Right ventricle myocardium superior (tissue), 1 donor: ENCODE results near the gene TBC1D8. TPM values are rescaled to one million over a fixed set of nuclear protein-coding genes. Genes with fewer than 3 reads are reported as not detected.
"Not testable (repeated sequence)": the region's sequence is repeated elsewhere in the genome, so short reads cannot be mapped to it uniquely, and the experiment has no call there.

Experiments used
- ATAC-seq: fragments of 200-7000 bp; cut with Tn5 transposase; one replicate; pipeline ENCODE4 v1.9.1; 2020; ENCODE audit warnings: mild to moderate bottlenecking; ENCODE audit not compliant: poor library complexity
- DNase-seq: peaks from one replicate; pipeline ENCODE4 v3.0.0-alpha.2; 2020
- intact Hi-C: fragments of 100-400 bp; cut with DNase I; formaldehyde crosslinking; loops from one replicate; pipeline ENCODE4 v1.11.2; 2022
- total RNA-seq: library from RNA; stranded (reverse); fragmentation: NEBNext Ultra II Directional; extraction: Animal tissue kit (Norgen Biotek cat#: 25700); gene quantifications from one replicate; pipeline ENCODE4 v1.2.1, GENCODE V29; 2021
- donor health status: DM: no; HTN: yes; CAD: no; lungs with severe emphysema.

Gene TBC1D8
- total RNA-seq, 1 donor from 2014 or later: 51.4 TPM

DNA sequence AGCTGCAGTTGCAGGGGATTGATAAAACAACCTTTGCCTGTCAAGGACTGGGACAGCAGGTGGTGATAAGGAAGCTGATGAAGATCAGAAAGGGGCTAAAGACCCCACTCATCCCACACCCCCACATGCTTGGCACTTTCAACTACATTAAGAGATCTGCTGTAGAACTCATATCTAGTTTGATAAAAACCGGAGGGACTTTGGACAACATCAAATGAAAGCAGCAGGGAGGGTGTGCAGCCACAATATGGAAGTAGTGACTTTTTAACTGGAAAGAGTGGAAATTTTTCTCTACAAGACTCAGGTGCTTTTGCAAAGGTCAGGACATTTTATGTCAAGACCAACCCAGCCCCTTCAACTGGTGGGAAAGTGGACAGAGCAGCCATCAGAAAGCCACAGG lies 56.8 kb downstream of the TBC1D8 start:
- intact Hi-C loops: no loop called here
- no peak for DNase-seq
- ATAC-seq: no peak

DNA sequence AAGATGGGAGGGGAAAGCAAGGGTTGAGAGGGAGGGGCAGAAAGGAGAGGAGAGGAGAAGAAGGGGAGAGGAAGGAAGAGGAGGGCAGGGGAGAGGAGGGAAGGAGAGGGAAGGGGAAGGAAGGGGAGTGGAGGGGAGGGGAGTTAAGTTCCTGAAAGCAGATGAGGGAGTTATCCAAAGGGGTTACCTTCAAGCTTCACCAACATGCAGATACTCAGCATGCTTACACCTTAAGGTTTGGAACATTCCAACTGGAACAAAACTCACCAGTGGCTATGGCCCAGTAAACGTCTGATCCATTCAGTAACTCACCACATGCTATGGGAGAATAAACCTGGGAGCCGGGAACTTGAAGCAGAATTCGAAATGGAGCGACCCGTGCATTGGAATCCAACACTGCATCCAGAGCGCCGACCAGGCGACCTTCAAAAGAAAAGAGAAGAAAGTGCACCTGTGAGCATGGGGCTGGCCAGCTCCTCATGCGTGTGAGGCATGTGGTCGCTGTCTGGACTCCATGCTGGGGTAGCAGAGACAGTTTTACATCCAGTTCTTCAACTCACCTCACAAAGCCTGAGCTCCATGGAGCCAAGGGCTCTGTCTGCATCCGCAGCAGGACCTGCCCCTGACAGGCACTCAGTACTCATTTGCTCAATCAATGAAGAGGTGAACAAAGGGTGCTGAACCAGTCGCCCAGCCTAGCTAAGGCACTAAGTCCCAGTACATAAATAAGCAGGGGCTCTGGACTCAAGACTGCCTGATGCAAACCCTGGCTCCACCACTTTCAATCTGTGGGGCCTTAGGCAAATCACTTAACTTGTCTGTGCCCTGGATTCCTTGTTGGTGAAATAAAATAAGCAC lies 61.0 kb downstream of the TBC1D8 start:
- DNase-seq (no peak), ATAC-seq (no peak)
- intact Hi-C loops: no loop called here

DNA sequence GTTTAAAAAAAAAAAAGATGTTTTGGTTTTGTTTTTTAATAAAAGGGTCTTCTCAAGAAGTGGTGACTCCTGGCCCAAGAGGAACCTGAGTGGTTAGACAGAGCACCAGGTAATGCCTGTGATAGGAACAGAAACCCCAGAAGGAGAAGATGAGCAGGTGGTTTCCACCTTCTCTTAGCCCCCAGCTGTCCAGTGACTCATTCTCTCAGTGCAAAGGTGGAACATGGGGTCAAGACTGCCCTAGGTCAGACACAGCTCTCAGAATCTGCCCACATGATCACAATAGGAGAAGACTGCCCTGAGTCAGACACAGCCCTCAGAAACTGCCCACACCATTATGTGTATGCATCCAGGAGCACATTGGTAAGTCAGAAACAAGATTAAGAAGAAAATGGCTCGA lies 61.8 kb downstream of the TBC1D8 start:
- ATAC-seq: no peak
- DNase-seq: no peak
- intact Hi-C loops: no loop called here

DNA sequence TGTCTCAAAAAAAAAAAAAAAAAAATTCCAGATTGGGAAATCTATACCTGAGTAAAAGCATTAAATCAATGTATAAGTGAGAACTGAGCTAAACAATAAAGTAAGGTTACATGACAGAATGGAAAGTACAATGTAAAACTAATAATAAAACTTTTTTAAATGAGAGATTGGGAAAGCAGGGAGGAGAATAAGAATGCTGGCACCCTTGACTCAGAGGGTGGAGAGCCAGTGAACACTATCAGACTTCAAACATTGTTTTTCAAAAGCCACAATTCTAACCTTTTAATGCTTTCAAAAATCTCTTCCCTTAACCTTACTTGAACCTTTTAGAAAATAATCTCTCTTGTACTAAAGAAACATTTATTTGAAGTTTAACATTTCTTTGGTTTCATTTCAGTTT lies 63.5 kb downstream of the TBC1D8 start:
- no peak for DNase-seq
- no peak for ATAC-seq
- intact Hi-C loops: no loop called here

DNA sequence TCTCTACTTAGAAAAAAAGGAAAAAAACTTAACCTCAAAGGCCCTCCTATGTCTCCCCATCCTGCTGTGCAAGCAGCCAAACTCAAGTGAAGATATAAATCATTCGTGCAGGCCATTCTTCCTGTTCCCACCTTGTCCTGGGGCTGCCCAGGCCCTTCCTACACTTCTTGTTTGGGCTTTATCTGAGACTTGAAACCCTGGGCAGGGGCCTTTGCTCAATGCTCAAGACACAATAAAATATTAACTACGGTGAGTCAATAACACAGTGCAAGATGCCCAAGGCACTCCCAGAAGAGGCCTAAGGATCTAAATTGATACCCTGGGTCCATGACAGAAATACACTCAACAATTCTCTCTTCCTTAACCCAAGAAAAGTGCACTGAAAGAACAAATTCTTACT lies 67.6 kb downstream of the TBC1D8 start:
- intact Hi-C loops: no loop called here
- no peak for DNase-seq
- ATAC-seq: no peak

DNA sequence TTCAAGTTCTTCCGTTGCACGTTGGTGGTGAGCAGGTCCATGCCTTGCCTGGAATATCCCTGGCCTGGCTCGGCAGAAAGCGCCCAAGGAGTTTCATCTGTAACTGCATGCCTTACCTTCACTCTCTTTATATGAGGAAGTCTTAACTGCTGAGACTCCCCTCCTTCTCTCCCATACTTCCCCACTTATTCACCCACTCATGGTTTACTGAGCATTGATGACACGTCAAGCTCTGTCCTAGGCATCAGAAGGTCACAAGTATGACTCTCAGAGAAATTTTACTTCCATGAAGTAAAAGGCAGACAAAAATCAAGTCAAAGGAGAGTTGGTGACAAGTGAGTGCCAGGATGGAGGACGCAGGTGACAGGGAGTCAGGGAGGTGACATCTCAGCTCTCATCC lies 68.2 kb downstream of the TBC1D8 start:
- intact Hi-C loops: no loop called here
- no peak for DNase-seq
- ATAC-seq: no peak

DNA sequence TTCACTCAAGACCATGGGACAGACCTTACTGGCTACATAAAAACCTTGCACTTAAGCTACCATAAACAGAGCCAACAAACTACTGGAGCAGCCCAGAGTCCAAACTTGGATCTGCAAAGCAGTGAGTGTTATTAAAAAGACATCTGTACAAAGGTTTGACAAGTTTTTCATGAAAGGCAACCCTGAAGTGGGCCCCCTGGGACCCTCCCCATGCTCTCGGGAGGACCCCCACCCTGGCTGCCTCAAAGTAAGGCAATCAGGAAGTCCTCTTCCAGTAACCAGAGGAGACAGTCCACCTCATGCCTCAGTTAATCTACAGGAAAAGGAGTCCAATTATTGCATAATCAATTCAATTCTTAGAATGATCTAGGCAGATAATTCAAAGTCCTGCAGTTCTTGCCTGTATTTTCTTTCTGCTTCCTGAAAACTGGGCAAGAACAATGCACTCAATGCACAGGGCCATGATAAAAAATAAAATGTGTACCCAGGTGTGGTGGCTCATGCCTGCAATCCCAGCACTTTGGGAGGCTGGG lies 69.7 kb downstream of the TBC1D8 start:
- intact Hi-C loops: no loop called here
- DNase-seq (no peak), ATAC-seq (no peak)

DNA sequence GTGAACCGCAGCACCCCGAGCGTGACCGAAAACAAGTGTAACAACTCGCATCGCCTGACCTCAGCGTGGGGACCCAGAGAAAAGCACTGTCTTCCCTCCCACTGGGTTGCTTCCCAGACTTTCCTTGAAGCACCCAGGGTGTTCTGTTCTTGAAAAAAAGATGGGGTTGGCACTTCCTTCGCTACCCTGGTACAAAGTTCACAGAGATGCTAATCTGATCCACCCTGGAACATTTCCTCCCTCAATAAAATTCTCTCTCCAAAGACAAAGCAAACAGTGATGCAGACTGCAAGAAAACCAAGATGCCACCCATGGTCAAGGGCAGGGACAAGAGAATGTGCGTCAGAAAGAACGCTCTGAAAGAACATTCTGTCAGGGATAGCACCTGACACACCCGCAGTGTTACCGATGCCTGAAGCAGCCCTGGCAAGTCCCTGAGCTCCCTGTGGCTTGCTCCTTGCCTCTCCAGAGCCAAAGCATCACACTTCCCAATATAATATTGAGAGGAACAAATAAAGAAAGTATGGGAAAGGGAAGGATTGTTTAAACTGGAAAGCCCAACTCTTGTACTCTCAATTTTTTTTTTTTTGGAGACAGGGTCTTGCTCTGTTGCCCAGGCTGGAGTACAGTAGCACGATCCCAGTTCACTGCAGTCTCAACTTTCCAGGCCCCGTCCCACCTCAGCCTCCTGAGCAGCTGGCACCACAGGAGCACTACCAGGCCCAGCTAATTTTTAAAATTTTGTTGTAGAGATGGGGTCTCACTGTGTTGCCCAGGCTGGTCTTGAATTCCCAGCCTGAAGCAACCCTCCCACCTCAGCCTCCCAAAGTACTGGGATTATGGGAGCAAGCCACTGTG lies 70.7 kb downstream of the TBC1D8 start:
- no peak for ATAC-seq
- DNase-seq: no peak
- intact Hi-C loops: no loop called here

DNA sequence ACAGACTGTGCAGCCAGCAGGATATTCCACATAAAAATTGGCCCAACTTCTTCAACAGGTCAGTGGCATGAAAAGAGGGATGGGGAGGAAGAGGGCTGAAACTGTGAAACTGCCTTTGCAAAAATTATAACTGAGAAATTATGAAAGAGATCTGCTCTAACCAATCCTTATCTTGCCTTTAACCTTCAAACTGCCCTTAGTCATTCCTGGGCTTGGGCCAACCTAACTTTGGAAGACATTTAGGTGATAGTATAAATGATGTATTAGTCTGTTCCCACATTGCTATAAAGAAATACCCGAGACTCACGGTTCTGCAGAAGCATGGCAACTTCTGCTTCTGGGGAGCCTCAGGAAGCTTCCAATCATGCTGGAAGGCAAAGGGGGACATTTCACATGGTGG lies 74.6 kb downstream of the TBC1D8 start:
- ATAC-seq (peak; percentile 61), DNase-seq (no peak)
- intact Hi-C loops: no loop called here

DNA sequence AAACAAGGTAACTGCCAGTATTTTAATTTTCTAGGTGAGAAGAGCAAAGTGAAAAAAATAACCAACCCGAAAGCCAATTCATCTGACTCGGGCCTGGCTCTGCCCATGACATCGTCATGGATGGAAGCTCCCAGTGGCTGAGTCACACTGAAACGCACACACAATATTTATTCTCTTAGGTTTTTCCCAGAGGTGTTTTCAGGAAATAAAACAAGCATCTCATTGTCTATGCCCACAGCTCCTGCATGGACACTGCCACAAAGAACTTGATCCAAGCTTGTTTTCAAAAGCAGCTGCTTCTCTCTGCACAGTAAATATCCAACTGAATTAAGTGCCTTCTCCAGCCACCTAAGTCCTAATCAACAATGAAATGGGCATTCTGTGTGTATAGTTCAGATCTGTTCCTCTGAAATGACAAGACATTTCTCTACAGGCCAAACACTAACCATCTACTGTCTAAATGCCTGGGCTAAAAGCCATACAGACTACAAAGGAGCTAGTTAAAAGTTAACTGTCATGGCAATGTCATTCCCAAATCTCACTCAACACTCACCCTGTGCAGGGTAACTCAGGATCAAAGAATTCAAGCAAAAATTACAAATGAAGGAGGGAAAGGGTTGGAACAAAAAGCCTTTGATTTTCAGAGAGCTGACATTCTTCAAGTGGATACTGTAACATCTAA lies 86.2 kb downstream of the TBC1D8 start:
- ATAC-seq: peak; percentile 40
- intact Hi-C loops: no loop called here
- DNase-seq: no peak

DNA sequence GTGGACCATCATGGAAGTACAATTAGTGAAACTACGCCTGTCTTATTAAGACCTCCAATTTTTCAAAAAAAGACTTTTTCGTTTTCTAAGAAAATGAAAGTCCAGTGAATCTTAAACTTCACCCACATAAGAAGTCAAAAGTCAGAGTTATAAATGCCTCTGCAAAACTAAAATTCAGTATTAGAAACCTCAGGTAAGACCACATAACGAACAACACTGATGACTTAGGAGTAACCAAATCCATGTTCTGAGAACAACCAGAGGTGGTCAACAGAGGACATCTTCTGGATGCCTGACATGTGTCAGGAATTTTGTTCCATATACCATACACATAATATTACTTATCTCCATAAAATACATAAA lies 86.7 kb downstream of the TBC1D8 start:
- ATAC-seq: no peak
- intact Hi-C loops: no loop called here

DNA sequence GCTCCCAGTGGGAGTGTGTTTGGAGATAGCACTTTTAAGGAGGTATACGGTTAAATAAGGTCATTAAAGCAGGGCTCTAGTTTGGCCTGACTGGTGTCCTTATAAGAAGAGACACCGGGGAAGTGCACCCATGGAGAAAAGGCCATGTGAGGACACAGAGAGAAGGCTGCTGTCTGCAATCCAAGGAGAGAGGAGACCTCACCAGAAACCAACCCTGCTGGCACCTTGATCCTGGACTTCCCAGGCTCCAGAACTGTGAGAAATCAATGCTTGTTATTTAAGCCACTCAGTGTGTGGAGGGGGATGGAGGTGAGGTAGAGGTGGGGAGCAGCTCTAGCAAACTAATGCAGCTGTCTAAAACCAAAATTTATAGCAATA lies 87.1 kb downstream of the TBC1D8 start:
- ATAC-seq: no peak
- intact Hi-C loops: no loop called here
- no peak for DNase-seq

More for the DNA sequence above, 86.7 kb downstream of the TBC1D8 start:
- no peak for DNase-seq

DNA sequence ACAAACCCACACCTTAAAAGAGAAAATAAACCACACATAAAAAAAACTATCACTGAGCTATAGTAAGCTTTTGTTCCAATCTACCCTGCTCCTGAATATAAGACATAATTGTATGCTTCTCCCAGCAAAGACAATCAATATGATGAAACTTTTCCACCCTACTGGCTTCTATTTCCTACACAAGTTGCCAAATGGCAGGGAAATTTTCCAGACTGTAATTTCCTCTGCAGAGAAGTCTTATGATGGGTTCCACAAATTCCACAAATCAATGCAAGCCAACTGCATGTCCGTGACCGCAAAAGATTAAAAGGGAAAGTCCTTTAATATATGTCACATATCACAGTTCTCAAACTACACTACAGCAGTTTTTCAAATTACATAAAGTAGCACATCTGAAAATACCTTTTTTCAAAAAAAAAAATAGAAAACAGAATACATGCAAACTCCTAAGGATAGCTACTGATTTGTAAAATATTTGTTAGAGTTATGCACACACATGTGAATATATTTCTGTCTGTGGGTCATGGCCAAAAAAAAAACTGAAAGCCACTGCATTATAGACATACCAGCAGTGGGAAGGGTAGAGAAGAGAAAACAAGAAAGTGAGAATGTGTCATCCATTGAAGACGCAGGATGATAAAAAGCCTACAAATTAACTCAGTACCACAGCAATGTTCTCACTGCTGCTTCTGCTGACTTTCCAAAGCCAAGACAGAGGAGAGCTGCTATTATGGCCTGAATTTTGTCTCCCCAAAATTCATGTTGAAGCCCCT lies 87.6 kb downstream of the TBC1D8 start:
- intact Hi-C loops: no loop called here
- ATAC-seq (peak; percentile 43), DNase-seq (no peak)

DNA sequence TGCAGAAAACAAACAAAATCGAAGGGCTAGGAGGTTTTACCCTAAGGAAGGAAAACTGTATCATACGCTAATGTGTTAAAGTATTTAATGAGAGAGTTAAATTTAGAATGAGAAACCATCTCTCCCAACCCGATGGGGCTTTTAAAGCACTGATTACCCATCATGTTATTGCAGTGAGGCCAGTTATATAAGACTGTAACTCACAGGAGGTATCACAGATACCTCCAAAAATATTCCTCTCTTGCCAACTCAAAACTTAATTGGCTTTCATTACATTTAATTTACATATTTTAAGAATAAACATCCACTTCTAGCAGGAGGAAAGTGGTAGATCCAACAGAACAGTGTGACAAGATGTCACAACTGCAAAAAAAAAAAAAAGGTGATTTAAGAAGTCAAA lies 92.8 kb downstream of the TBC1D8 start:
- ATAC-seq: no peak
- intact Hi-C loops: no loop called here
- DNase-seq: no peak

DNA sequence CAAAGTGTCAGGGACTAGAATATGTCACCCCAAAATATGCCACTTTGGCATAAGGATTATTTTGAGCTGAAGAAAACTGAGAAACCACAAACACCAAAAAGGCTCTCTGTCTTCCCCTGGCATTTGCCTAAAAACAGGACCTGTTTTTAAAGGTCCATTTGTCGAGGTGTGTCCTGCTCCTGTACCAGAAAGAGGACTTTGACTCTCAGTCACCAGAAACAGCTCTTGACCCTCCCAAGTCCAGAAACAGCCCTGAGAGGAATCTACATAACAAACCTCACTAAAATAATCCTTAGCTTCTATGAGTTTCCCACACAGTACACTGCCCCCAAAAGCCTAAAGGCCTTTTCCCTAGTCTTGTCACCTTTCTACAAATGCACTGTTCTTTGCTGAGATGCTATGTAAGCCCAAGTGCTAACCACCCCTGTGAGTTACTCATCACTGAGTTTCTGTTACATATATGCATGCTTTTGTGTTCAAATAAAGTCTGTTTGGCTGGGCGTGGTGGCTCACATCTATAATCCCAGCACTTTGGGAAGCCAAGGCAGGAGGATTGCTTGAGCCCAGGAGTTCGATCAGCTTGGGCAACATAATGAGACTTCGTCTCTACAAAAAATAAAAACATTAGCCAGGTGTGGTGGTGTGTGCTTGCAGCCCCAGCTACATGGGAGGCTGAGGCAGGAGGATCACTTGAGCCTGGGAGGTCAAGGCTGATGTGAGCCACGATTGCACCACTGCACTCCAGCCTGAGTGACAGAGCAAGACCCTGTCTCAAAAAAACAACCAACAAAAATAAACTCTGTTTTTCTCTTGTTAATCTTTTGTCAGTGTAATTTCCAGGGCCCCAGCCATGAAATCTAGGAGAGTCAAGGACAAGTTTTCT lies 93.9 kb downstream of the TBC1D8 start:
- no peak for DNase-seq
- ATAC-seq: no peak
- intact Hi-C loops: no loop called here

DNA sequence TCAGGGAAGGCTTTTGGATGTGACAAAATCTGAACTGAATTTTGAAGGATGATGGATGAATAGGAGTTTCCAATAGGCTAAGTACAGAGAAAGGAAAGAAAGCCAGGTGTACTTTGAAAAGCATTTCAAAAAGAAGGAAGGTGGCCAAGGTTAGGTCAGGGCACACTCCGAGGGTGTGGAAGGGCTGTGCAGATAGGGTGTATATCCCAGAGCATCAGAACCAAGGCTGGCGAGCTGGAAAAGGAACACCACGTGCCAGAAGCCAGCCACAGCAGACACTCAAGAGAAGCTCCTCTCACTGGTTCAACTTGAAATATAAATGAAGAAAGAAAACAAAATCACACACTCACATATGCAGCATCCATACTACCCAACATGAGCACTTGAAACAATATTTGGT lies 98.1 kb downstream of the TBC1D8 start:
- peak; percentile 70 for ATAC-seq
- no peak for DNase-seq
- intact Hi-C loops: no loop called here

DNA sequence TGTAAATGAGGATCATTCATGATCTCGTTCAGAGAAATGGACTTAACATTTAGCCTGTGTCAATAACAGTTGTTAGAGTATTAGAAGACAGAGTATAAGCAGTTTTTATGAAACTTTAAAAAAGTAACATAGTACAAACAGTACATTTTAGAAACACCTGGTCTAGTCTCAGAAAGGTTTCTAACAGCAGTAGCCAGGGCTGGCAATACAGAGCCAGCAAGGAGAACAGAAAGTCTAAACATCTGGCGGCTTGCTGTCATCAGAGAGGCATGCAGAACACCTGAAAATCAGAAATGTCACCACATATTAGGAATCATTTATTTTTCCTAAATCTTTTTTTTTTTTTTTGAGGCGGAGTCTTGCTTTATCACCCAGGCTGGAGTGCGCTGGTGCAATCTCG lies 99.0 kb downstream of the TBC1D8 start:
- no peak for DNase-seq
- intact Hi-C loops: no loop called here
- ATAC-seq: no peak

DNA sequence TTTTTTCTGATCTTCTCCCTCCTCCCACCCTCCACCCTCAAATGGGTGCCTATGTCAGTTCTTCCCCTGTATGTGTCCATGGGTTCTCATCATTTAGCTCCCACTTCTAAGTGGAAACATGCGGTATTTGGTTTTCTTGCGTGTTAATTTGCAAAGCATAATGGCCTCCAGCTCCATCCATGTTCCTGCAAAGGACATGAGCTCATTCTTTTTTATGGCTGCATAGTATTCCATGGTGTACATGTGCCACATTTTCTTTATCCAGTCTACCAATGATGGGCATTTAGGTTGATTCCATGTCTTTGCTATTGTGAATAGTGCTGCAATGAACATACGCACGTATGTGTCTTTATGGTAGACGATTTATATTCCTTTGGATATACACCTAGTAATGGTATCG lies 100.3 kb downstream of the TBC1D8 start:
- DNase-seq, intact Hi-C loops, ATAC-seq: not testable (repeated sequence)
